Measurements from ENCODE around the gene ODAD4.

Gene ODAD4

DNA sequence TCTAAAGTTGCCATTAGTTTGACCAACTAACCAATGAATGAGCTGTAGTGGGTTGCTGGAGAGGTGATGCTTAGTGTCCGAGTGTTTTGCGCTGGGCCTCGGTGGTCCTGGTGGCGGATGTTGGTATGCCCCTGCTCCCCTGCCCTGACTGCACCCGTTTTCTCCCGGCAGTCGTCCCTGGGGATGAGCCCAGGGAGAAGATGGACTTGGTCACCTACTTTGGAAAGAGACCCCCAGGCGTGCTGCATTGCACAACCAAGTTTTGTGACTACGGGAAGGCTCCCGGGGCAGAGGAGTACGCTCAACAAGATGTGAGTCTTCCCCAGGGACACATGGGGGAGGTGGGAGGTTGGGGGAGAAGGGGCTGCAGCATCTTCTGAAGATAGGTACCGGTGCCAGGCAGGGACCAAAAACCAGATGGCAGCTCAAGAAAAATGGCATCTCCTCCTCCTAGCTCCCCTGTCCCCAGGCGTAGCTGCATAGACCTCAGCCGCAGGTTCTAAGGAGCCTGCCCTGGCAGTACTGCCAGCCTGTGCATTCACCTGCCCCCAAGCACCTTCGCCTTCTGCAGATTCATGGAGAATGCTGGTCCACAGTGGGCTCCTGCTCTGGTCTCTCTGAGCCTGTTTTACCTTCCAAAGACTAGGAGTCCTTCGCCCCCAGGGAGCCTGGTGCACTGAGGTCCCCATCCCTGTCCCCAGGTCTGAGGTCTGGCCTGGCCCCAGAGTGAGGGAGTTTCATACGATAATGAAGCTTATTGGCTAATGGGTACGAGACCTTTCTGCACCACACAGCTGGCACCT lies 41.5 kb downstream of the ODAD4 start:
- ATAC-seq: no peak
- DNase-seq: no peak

DNA sequence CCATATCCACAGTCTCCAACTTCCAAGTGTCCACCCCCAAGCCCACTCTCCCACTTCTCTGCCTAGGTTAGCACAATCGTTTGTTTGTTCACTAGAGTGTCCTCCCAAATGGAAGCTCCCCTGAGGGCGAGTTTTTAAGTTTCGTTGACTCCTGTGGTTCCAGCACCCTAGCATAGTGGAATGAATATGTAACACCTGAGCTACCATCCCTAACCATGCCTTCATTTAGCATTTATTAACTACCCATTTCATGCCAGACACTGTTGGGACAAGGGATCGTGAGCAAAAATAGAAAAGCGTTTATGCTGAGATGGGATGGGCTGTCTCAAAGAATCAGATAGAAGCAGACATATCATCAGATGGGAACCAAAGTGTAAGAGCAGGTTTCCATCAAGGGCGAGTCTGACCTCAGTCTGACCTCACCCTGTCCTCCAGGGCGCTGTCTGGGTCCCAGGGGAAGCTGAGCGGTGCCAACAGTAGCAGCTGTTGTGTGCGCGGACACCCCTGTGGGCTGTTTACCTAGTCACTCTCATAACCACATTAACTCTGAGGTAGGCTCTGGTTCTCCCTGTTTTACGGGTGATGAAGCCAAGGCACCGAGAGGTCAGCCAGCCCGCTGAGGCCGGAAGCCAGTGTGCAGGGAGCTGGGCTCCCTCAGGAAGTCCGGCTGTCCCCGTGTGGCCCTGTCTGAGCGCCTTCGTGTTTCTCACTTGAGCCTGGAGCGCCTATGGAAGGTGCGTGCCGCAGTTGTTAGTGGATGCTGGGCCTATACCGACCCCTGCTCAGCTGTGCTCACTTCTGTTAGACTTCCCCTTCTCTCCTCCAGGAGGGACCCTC lies 42.4 kb downstream of the ODAD4 start:
- no peak for ATAC-seq
- no peak for DNase-seq

GRCh38 chr17:41973408-41973811 lies 43.0 kb downstream of the ODAD4 start:
- DNase-seq: no peak
- ATAC-seq: no peak

DNA sequence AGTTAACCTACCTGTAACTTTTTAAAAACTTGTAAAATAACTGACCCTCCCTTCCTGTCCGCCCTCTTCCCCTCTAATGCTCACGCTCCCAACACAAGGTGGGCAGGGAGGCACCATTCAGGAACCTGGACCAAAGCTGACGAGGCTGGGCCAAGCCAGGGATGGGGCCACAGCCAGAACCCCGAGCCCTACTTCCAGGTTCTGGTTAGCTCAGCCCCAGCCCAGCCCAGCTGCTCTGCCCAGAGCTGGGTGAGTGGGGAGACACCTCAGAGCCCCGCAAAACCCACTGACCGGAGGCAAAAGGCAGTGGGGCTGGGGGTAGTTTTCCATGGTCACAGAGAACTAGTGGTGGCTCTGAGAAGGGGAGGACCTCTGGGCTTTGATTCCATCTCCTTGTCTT lies 43.6 kb downstream of the ODAD4 start:
- no peak for ATAC-seq
- no peak for DNase-seq

- ATAC-seq: no peak
- DNase-seq: no peak
These were observed 44.2 kb downstream of the ODAD4 start for GRCh38 chr17:41974658-41975057.

GRCh38 chr17:41975099-41976083 lies 45.0 kb downstream of the ODAD4 start:
- ATAC-seq: no peak
- no peak for DNase-seq

DNA sequence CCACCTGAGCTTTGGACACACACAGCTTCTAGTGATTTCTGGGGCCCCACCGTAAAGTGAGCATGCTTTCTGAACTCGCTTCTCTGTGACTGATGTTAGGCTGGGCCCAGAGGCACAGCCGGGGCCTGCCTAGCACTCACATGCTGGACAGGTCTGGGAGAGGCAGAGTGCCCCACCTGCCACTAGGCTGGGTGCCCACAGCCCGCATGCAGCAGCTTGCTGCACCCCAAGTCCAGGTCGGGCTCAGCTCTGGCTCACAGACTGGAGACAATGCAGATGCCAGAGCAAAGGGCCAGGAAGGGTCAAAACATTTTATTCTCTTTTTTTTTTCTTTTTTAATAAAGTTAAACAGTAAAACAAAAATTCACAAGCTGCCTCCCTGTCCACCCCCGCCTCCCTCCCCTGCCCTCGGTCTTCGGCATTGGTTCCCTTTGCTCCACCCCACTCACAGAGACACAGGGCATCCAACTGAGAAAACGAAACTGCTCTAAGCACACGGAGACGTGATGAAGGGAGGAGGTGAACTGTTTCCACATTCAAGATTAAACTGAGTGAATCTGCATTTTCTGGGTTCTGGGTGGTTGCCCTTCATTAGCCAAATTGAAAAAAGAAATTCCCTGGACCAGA lies 45.8 kb downstream of the ODAD4 start:
- no peak for DNase-seq

DNA sequence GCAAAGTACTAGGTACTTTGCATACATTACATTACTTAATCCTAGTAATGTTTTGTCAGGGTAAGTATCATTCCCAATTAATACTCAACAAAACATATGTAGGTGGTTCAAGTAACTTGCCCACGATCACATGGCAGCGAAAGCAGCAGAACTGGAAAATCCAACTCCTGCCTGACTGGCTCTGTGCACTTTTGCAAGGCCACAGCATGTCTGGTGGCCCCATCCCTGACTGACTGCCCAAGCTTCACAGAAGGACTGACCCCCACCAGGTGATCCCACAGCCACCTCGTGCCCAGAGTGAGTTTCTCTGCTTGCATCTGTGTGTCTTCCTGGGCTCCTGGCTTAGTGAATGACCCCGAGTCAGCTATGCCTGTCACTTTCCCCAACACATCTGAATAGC lies 47.6 kb downstream of the ODAD4 start:
- DNase-seq (no peak), ATAC-seq (no peak)

More for the DNA sequence above, 45.8 kb downstream of the ODAD4 start:
- no peak for ATAC-seq

GRCh38 chr17:41982026-41982760 lies 51.8 kb downstream of the ODAD4 start:
- no peak for DNase-seq
- ATAC-seq: no peak

DNA sequence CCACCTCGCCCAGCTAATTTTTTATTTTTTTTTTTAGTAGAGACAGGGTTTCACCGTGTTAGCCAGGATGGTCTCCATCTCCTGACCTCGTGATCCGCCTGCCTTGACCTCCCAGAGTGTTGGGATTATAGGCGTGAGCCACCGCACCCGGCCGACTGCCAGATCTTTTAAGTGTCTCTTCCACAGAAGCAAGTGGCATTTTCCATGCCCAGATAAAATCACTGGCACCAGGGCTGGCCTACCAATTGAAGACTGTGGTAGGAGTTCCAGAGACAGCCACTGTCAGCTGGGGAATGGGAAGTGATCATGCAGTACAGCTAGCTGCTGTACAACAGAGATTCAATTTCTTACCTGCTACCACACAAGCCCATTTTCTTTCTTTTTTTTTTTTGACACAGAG lies 54.0 kb downstream of the ODAD4 start:
- no peak for ATAC-seq
- no peak for DNase-seq

- ATAC-seq: no peak
- DNase-seq: no peak
These were observed 55.5 kb downstream of the ODAD4 start for GRCh38 chr17:41985919-41986318.

DNA sequence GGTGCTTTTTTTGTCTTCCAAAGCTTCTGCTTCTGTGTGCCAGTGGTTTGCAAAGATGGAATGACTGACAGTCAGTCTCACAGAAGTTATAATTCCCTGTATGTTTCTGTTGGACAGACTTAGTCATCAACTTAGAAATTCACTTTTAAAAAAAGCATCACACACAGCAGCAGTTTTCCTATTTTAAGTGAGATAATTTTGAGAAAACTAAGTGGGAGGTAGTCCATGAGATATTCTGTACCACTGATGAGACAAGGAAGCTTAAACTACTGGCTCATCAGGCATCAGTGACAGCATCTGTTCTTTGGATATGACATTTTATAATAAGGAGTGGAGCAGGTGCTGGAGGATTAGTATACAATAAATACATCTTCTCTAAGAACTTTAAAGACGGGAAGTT lies 56.2 kb downstream of the ODAD4 start:
- no peak for DNase-seq
- no peak for ATAC-seq

DNA sequence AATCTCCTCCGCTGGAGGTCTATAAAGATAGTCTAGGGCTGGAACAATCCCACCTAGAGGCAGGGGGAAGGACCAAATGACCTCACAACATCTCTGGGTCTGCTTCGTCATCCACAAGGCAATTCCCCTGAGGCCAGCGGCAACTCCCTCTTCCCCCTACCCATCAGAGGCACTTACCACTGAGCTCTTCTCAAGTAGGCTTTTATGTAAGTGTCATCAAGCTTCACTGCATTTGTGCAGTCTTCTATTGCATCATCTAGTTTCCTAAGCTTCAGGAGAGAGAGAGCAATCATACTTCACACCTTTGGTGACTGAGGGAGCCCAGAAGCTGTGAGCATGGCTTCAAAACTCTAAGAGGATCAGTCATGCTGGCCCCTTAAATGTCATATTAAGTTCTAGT lies 57.2 kb downstream of the ODAD4 start:
- DNase-seq (no peak), ATAC-seq (peak; percentile 90)

GRCh38 chr17:41988418-41988817 lies 58.0 kb downstream of the ODAD4 start:
- DNase-seq: no peak
- ATAC-seq: no peak

DNA sequence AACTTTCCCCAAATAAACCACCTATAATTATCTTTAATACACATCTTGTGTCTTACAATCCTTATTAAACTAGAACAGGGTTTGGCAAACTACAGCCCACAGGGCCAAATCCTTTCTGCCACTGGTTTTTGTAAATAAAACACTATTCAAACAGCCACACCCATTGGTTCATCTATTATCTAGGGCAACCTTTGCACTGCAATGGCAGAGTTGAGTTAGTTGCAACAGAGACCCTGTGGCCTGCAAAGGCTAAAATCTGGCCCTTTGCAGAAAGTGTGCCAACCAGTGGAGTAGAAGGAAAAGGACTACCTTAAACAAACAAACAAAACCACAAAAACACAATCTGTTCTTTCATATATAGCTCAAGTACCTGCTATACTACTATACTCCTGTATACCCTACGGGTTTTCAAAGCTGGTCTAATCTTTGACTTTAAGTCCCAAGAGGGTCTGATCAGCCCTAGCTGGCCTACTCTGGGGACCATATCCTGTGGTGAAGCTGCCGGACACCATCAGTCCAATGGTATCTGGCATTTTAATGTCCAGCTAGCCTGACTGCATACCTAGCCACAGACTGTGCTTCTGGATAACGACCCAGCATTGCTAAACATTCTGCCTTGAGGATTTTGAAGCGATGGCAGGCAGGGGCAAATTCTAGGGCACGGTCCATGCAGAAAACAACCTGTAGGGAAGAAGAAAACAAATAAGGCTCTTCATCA lies 59.4 kb downstream of the ODAD4 start:
- ATAC-seq: no peak

GRCh38 chr17:41992576-41992975 lies 62.2 kb downstream of the ODAD4 start:
- DNase-seq (no peak), ATAC-seq (no peak)

More for the DNA sequence above, 59.4 kb downstream of the ODAD4 start:
- no peak for DNase-seq

DNA sequence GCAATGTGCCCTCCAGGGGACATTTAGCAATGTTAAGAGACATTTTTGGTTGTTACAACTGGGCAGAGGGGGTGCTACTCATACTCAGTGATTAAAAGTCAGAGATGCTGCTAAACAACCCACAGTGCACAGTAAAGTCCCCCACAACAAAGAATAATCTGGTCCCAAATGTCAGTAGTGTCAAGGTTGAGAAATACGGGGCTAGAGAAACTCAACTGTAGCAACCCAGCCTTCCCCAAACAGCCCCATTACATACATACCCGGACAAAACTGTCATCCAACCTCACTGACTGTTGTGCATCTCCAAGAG lies 66.4 kb downstream of the ODAD4 start:
- ATAC-seq (peak; percentile 65), DNase-seq (no peak)

- DNase-seq (no peak), ATAC-seq (no peak)
These were observed 68.1 kb downstream of the ODAD4 start for GRCh38 chr17:41998497-41998896.

- DNase-seq (no peak), ATAC-seq (no peak)
These were observed 70.2 kb downstream of the ODAD4 start for GRCh38 chr17:42000413-42001133.

- no peak for ATAC-seq
- DNase-seq: no peak
These were observed 71.3 kb downstream of the ODAD4 start for GRCh38 chr17:42001729-42002128.

Data from stimulated activated naive CD8-positive, alpha-beta T cell treated with anti-CD3 and anti-CD28 coated beads, Interleukin-15, Interleukin-2, amounts not matched to agents 100 U/mL and 50 U/mL, for 24 hours (primary cell).